DMS153 (cell line): ENCODE data around the gene SFXN4.

ENCODE experiments used
- DNase-seq: peaks from one replicate; lab custom pipeline; 2025; lab: John Stamatoyannopoulos, UW

SFXN4 gene, protein sequence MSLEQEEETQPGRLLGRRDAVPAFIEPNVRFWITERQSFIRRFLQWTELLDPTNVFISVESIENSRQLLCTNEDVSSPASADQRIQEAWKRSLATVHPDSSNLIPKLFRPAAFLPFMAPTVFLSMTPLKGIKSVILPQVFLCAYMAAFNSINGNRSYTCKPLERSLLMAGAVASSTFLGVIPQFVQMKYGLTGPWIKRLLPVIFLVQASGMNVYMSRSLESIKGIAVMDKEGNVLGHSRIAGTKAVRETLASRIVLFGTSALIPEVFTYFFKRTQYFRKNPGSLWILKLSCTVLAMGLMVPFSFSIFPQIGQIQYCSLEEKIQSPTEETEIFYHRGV

DNA sequence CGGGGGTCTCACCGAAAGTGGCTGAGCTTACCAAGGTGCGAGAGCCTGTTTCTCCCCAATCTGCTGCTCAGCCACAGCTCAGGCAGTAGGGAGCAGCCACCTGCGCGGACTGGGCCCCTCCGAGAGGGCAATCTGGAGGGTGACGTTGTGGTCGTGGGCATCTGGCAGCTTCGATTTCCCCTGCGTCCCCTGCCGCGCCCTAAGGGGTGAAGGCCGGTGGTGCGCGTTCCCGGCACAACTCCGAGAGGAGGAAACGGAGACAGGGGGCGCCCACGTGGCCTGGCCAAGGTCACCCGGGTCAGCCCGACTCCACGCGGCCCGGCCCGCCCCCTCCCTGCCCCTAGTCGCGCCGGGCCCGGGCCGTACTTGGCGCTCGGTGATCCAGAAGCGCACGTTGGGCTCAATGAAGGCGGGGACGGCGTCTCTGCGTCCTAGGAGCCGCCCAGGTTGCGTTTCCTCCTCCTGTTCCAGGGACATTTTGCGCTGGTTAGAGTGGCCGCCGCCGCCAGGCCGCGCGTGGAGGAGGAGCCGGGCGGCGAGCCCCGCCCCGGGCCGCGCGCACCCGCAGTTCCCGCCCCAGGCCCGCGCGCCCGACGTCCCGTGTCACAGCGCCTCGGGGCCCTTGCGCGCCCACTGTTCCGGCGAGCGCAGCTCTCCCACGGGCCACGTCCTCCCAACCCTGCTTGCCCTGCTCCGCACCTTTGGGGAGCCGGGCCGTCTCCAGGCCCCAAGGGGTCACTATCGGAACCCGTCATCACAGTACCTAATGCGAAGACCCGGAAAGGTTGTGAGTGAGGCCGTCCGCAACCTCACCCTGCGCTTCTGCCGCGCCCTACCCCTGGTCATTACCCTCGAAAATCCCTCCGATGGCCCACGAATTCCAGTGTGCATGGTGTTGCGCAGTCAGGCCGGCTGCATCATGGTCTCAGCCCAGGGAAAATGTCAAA lies at the start of gene SFXN4:
TSS of gene SFXN4 (minus strand) at position 544 of the 947 bp plus-strand sequence. CDS start at position 477, 67 bp downstream.
- DNase-seq = peak; percentile 31

DNA sequence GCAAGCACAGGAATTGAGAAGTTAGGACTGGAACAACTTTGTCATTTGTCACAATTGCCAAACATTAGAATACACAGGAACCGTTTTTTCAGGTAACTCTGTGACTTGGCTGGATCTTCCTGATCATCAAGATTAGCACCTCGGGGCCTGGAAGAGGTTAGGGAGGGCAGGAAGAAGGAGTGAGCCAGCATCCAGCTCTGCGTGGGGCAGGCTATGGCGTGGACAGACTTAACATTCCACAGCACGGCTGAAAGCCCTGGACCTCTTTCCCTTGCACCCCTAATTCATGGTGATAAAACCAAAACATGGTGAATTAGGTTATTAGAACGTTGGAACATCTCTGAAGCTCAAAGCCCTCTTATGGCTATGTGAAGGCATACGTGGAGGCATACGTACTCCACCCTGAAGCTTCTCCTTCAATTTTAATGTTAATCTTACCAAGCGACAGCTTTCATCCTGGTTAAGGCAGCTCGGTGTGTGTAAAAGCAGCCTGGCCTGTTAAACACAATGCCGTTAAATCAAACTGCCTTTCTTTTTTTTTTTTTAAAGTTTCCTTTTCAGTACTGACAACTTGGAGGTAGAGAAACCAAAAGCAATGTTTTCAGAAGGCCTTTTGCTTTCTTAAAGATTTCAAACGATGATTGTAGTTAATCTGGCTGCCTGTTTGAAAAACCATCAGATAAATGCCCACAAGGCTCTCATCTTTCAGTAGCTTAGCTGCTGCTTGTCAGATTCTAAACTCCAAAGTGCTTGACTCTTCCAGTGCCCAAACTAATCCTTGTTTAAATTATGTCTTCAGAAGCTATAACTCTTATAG lies 46.3 kb upstream of the SFXN4 start:
- no peak for DNase-seq

DNA sequence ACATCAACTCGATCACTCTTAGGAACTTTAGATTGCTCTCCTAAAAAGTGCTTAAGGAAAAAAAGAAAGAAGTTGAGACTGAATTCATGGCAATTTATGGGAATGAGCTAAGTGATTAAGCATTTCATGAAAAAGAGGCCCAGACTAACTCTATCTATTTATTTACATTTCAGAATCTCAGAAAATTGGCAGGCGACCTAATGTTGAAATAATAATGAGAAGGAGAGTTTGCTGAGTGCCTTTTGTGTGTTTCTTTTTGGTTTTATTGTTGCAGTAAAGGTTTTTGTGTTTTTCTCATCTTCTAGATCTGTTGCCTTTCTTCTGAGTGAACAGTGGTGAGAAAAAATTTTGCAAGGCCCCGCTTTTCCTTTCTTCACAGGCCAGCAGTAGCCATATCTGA lies 45.7 kb upstream of the SFXN4 start:
- no peak for DNase-seq

DNA sequence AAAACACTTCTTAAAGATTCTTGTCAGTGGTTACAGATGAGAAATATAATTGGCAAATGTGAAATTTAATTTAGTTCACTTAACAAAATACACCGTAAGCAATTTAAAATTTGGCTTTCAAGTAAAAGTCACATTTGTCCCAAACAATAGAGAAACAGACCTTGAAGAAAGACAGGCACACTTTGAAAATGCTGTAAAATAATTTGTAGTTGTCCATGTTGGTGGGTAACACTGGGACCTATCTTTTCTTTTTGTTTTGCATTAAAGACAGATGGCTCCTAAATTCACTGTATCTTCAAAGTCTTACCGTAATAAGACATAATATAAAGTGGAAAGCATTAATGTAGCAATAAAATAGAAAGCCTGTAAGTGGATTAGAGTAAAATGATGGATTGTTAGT lies 45.1 kb upstream of the SFXN4 start:
- DNase-seq = no peak

DNA sequence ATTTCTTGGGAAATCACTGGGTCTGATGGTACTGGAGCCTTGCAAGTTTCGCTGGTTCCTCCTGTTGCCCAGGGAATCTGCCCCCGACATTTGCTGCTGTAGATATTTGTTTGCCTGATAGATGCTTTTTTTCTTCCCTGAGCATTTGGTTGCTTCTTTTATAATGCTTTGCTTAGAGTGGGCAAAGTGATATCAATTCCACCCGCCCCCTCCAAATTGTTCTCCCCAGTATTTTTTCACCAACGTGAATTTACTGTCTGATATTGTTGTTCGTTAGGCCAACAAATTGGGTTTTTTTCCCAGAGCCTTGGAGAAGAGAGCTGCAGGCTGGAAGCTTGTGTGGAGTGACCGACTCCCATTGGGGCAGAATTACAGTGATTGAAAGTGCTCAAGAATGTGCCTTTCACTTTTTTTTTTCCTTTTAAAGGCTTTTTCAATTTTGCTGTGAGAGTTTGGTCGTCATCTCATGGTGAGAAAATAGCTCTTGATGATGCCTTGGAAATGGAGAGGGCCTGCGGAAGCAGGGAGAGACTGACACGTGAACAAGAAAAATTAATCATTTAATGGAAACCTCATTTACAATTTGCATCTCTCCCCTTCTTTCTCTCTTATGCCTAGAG lies 44.3 kb upstream of the SFXN4 start:
- no peak for DNase-seq

DNA sequence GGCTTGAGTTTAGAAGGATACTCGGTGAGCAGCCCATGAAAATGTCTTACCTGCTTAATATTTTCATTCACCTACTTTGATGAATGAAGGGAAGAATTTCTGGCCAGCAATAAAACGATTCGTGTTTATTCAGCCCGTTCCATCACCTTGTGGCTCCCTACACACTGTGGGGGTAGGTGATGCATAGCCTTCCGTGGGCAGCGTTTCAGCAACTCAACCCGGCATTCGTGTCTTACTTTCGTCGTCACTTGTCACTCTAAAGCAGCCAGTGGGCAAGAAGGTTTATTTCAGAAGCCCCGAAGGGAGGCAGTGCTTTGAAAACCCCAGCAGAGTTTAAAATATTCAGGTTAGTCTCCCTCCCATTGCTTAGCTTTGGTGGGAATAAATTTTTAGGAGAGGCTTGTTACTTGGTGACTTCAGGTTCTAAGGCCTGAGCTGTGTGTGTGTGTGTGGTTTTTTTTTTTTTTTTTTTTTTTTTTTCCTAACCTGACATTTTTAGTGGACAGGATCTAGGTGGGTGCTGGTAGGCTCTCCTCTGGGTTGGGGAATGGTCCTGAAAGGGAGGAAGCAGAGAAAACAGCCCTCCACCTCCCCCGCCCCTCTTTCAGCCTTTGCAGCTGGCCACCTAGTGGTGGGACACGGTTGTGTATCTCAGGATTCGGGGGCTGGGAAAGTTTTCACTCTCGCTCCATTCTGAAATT lies 43.7 kb upstream of the SFXN4 start:
- DNase-seq = no peak

DNA sequence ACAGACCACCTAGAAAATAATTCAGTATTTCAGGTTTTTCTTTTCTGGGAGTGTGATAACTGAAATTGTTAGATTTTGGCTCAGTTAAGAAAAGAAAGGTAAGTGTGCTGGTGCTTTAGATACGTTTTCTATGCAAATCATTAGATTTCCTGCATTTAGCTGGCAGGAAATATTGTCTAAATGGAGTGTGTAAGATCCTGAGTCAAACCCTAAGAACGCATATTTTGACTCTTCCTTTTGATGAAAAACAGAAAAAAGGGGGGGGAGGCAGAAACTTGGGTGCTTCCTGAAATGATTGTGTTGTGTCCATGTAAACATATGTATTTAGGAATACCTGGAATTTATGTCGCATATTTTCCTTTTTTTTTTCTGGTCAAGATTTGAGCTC lies 43.0 kb upstream of the SFXN4 start:
- no peak for DNase-seq

DNA sequence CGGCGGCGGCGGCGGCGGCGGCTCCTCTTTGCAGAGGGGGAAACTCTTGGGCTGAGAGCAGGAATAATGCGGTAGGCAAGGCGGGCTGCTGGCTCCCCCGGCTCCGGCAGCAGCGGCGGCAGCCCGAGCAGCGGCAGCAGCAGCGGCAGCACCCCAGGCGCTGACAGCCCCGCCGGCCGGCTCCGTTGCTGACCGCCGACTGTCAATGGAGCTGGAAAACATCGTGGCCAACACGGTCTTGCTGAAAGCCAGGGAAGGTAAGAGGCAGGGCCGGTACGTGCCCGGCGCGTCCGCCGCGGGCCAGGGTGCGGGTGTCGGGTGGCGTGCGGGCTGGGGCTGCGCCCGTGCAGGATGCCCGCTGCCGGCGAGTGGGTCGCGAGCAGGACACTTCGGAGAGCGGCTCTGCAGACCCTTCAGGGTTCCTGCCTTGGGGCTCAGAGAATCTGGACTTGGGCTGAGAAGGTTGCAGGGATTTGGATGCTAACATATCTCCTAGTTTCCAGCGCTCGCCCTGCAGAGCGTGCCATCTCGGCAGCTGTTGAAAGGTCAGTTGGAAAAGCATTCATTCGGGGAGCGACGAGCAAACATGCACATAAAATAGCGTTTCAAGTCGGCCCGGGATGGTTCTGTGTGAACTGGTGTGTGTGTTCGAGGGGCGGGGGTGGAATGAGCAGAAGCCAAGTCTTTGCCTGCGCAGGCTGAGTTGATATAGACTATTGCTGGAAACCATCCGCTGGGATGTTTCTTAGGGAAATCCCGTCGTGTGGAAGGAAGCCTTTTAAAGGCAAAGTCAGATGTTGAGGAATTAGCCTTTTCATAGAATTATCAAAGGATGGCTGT lies 42.4 kb upstream of the SFXN4 start:
- no peak for DNase-seq

DNA sequence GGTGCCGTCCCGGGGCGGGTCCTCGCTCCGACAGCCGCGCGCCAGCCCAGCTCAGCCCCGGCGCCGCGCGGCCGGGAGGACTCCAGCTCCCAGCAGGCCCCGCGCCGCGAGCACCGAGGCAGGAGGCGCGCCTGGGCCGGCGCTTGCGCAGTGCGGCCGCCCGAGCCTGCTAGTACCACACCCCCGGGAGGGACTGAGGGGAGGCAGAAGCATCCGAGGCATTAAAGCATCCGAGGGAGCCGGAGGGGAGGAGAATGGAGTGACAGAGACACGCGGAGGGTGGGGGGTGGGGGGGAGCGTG lies 41.8 kb upstream of the SFXN4 start, which contains the start of gene GRK5:
TSS of gene GRK5 (plus strand) at position 206 of the 301 bp plus-strand sequence. CDS start 347 bp downstream, outside the sequence.
- peak; percentile 85 for DNase-seq

DNA sequence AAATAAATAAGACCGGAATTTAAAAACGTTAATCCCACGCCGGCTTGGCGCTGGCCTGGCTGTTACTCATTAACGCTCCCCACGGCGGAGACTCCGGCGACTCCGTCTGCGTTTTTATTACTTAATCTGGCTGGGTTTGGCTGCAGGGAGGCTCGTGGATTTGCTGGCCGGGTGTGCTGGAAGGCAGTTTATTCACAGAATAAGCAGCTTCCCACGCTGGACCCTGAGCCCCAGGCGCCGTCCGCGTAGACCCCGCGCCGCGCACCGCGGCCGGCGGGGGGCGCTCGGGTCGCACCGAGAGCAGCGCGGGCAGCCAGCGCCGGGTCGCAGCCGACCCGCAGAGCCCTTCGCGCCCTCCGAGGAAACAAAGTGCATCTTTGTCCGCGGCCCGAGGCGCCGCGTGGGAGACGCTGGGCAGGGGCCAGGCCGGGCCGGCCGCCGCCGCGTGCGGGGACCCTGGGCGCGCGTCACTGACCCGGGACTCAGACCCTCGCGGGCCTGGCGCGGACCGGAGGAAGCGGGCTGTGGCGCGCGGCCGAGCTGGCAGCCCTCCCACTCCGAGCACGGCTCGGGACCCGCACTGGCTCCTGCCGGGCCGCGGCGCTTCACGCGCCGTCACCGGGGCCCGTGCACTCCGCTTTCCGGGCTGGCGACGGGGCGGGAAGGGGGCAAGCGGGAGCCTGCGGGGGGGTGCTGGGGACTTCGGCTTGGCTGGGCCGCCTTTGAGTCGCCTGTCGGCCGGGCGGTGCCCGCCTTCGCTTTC lies 41.3 kb upstream of the SFXN4 start:
- DNase-seq = peak; percentile 25

DNA sequence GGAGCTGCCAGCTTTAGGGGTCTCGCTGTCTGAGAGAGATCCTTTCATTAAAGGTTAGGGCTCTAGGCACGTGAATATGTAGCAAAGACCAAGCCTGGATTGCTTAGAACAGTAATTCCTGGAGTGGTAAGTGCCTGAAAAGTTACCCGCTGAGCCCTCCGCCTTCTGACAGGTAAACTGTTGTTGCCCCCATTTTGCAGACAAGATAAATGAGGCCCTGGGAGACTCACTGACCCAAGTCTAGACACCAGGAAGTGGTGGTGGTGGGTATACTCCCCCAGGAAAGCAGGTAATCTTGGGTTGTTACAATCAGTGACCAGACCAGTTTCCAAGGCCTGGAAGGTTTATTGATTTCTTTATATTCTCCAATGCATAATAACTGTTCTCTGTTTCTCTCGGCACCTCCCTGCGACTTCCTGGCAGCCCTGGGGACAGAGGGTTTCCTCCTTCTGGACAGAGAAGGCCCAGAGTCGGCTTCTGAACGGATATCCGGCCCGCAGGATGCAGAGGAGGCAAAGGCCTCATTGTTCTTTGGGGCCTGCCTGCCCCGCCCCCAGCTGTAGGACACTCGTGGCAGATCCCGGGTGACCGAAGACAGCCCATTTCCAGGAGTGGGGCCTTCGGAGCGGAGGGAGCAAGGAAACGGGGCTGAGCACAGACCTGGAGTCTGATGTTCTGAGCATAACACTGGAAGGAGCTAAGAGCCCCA lies 40.5 kb upstream of the SFXN4 start:
- no peak for DNase-seq

DNA sequence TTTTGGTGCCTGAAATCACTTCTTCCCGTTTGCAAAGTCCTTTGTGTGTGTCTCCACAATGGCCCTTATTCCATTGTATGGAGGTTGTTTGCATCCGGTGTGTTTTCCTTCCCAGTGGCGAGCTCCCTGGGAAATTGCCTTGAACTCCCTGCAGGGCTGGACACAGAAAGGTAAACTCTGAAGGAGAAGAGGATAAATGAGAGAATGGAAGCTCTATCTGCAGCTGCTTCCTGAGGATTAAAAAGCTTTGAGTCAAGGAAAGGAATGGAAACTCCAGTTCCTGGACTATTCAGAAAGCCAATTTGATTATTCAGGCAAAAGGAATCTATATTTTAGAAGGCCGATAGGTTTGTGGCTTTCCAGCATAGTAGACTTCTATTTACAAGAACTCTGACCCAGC lies 37.5 kb upstream of the SFXN4 start:
- DNase-seq = peak; percentile 13

DNA sequence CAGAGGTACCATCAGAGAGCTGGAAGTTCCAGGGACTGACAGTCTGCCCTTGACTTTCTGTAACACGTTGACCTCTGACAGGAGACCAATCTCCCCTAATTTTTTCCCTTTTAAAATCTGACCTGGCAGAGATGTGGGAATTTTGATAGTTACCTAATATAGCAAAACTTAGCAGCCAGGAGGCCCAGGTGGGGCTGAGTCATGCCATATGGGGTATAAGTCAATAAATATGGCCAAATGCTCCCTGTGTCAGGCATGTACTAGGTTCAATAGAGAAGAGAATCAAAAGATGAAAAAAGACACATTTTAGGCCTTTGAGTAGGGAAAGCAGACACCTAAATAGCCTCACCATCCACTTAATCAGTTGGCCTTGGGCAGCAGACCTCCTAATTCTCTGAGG lies 35.7 kb upstream of the SFXN4 start:
- DNase-seq = no peak

DNA sequence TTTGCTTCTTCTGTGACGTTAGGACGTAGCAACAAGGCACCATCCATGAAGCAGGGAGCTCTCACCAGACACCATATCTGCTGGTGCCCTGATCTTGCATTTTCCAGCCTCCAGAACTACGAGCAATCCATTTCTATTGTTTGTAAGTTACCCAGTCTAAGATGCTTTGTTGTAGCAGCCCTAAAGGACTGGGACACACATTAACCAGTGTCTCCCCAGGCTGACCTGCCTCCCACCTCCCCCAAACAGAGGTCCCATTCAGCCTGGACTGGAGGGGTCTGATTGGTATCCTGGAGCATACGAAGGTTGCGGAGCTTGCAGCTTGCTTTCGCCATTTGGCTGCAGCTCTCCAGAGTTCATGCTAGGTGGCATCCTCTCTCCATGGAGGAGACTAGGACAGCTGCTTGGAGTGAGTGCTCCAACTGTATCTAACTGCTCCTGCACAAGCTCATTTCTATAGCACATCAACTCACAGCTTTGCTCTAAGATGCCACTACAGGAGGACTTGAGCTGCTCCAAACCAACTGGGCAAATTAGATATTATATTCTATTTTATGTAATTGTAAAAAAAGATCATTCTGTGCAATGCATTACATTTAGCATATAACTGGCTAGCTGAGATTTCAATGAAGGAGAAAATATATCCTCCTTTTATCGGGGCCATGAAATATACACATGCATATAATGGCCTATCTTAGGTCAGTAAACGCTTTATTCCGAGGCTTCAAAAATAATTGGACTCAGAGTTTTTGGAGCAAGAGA lies 33.9 kb upstream of the SFXN4 start:
- DNase-seq = peak; percentile 49

DNA sequence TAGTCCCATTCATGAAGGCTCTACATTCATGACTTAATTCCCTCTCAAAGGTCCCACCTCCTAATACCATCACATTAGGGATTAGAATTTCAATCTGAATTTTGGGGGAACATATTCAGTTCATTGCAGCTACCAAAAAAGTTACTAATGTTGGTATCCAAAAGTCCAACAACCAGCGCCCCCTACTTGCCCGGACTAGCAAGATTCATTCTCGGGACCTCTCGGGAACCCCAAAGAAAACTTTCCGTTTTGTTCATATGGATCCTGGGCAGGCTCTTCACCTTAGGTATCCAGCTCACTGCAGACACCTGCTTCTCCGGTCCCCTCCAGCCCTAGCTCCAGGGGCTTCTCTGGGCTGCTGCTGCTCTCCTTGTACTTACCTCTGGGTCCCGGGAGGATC lies 32.9 kb upstream of the SFXN4 start:
- DNase-seq = no peak

DNA sequence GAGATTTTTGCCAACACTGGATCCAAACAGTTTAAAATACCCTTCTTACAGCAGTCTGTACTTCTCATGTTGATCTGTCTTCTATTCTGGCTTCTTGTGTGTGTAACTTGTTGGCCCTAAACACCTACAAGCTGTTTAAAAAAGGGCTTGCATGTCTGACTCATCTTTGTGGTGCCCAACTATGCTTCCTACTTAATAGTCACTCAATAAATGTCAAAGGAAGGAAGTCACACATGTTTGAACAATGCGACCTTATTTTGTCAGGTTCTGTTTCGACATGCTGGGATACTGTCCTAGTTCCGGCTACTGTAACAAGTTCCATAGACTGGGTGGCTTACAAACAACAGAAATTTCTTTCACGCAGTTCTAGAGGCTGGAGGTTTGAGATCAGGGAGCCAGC lies 32.4 kb upstream of the SFXN4 start:
- no peak for DNase-seq

DNA sequence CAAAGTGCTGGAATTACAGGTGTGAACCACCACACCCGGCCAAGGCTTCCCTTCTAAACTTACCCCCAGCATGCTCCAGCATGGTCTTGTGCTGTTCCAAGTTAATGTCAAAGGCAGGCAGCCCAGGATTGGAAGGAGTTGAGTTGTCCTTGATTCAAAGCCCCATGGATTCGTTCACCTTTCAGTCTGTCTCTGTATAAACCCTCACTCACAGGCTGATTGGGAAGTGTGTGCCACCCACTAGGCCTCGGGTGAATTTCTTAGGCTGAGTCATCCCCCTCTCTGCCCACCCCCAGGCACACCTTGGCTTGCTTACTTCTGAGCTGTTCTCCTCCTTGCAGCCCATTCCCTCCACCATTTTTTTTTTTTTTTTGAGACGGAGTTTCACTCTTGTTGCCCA lies 26.4 kb upstream of the SFXN4 start:
- DNase-seq = no peak
